Measurements from ENCODE around the gene KCNQ2.

DNA sequence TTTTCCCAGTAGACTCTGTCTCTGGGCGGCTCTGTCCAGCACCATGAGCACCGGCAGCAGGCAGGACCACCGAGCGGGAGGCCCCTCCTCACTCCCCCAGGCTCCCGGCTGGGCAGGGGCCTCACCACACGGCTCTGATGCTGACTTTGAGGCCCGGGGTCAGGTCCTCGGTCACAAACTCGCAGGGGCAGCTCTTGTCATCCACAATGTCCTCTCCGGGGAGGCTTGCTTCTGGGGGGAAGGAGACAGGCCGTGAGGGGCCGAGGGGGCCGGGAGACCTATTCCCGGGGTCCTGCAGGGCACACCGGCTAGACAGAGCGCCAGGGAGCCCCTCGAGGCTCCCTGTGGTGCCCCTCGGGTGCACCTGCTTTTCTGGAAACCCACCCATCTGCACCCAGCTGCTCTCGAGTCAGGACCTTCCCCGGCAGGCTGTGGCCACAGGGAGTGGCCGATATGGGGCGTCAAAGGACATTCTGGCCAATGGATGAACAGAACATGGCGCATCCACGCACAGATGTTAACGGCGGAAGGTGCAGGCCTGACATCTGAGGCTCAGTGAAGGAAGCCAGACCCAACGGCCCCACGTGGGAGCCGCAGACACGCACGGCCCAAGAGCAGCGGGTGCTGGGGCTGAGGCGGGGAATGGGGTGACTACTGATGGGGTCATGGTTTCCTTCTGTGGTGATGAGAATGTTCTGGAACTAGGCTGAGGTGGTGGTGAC, 58.3 kb downstream of the KCNQ2 start:
- TF ChIP-seq, protein P1, sequence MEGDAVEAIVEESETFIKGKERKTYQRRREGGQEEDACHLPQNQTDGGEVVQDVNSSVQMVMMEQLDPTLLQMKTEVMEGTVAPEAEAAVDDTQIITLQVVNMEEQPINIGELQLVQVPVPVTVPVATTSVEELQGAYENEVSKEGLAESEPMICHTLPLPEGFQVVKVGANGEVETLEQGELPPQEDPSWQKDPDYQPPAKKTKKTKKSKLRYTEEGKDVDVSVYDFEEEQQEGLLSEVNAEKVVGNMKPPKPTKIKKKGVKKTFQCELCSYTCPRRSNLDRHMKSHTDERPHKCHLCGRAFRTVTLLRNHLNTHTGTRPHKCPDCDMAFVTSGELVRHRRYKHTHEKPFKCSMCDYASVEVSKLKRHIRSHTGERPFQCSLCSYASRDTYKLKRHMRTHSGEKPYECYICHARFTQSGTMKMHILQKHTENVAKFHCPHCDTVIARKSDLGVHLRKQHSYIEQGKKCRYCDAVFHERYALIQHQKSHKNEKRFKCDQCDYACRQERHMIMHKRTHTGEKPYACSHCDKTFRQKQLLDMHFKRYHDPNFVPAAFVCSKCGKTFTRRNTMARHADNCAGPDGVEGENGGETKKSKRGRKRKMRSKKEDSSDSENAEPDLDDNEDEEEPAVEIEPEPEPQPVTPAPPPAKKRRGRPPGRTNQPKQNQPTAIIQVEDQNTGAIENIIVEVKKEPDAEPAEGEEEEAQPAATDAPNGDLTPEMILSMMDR (IDR thresholded peaks at IDR 0.05; ENCODE audit: low read depth, low read length, poor library complexity, severe bottlenecking): no peak
- no peak for TF ChIP-seq EZH2phosphoT487 (IDR thresholded peaks at IDR 0.05; ENCODE audit: borderline replicate concordance, low read length)
